CD4-positive, alpha-beta T cell treated with Interleukin-1 beta for 1 hour (primary cell): Measurements from ENCODE around the gene SLC22A8.
A peak's percentile ranks its signal among the peaks of the same experiment; 100 is the strongest.
"Not testable (repeated sequence)": the region's sequence is repeated elsewhere in the genome, so short reads cannot be mapped to it uniquely, and the experiment has no call there.

Experiments used
- DNase-seq, 2 donors: peaks; one replicate each; pipeline ENCODE4 v3.0.0-alpha.2; 2020 to 2022

The SLC22A8 gene, protein sequence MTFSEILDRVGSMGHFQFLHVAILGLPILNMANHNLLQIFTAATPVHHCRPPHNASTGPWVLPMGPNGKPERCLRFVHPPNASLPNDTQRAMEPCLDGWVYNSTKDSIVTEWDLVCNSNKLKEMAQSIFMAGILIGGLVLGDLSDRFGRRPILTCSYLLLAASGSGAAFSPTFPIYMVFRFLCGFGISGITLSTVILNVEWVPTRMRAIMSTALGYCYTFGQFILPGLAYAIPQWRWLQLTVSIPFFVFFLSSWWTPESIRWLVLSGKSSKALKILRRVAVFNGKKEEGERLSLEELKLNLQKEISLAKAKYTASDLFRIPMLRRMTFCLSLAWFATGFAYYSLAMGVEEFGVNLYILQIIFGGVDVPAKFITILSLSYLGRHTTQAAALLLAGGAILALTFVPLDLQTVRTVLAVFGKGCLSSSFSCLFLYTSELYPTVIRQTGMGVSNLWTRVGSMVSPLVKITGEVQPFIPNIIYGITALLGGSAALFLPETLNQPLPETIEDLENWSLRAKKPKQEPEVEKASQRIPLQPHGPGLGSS

DNA sequence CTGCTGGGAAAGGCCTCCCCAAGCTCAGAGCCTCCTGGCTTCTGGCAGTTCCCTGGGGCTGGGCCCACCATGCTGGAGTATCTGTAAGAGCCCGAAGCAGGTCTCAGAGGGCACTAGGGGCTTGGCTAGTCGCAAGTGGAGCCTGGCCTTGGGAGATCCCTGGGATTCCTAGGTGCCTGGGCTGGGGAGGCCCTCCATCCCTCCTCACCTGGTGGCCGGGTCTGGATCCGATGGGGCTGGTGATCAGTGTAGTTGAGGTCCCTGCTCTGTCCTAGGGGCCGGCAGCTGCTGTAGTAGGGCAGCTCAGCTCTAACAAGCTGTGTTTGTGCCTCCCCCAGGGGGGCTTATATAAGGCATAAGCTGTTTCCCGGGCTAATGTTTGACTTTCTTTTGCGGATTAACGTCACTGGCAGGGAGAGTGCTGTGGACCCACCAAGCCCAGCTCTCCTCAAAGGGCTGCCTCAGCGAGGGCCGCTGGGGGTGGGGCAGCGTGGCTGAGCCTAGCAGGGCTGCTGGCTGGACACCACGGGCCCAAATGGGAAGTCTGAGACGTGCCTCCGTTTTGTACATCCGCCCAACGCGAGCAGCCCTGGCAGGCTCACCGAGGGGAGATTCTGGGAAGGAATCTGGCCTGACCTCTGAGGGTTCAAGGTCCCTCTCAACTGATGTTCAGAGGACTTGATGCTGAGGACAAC lies at the start of gene SLC22A8:
SLC22A8 (minus strand) TSS at position 321 of the 695 bp plus-strand sequence. CDS start 883 bp downstream, outside the sequence.
- DNase-seq, result no peak

DNA sequence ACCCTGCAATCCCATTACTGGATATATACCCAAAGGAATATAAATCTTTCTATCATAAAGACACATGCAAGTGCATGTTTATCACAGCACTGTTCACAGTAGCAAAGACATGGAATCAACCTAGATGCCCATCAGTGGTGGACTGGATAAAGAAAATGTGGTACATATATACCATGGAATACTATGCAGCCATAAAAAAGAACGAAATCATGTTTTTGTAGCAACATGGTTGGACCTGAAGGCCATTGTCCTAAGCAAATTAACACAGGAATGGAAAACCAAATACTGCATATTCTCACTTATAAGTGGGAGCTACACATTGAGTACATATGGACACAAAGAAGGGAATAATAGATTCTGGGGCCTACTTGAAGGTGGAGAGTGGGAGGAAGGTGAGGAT lies 30.6 kb upstream of the SLC22A8 start:
- DNase-seq, result not testable (repeated sequence)

DNA sequence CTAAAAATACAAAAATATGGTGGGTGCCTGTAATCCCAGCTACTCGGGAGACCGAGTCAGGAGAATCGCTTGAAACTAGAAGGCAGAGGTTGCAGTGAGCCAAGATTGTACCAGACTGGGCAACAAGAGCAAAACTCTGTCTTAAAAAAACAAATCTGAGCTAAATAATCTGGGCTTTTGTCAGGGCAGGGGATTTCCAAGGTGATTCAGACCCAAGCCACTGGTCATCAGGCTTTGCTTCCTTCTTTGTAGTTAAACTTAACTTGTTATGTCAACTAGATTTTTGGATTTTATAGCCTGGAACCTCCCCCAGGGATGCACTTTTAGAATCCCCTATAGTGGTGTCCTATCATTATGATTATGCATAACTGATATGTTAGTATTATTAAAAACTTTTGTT lies 27.0 kb upstream of the SLC22A8 start:
- DNase-seq, result no peak

DNA sequence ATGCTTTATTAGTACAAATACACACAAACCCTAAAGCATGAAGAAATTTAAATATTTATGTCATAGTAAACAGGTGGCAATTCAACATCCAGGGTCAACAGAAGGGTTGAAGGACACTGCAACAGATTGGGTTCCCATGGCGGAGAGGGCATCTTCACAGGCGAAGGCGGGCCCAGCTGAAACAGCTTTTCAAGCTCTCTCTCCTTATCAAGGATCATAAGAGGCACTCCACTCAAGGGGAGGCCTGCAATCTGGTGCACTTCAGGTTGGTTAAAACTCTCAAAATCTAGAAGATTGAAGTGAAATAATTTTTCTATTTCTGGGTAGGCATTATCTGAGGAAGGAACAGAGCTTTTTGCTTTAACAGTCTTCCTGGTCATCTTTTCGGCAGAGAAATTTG lies 16.8 kb upstream of the SLC22A8 start:
- no peak for DNase-seq

DNA sequence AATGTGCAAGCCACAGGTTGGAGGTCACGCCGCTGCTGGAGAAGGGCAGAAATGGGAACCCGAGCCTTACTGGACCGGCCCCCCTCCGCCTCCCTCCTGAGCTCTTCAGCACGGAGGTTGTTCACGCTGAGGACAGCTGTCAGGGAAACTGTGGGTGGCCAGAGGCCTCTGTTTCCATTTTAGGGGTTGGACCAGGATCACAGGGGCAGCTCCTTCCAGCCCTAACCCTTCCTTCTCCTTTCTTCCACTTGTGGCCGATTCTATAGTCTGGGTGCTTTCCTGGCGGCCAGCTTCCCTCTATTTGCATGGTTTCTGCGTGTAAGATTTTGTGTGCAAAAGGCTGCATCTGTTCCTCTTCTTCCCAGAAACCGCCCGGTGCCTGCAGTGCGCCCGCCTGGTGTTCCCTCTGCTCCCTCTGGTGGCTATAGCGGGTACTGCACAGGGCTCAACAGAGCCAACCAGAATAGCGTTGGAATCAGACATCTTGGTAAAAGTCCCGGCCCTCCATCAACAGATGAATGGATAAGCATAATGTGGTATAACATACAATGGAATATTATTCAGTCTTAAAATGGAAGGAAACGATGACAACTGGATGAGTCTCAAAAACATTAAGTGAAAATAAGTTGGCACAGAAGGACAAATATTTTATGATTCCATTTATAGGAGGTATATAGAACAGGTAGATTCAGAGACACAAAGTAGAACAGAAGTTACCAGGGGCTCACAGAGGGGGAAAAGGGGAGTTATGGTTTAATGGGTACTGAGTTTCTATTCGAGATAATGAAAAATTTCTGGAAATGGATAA lies 8.4 kb upstream of the SLC22A8 start:
- DNase-seq, result peak; percentile 75 to 78

DNA sequence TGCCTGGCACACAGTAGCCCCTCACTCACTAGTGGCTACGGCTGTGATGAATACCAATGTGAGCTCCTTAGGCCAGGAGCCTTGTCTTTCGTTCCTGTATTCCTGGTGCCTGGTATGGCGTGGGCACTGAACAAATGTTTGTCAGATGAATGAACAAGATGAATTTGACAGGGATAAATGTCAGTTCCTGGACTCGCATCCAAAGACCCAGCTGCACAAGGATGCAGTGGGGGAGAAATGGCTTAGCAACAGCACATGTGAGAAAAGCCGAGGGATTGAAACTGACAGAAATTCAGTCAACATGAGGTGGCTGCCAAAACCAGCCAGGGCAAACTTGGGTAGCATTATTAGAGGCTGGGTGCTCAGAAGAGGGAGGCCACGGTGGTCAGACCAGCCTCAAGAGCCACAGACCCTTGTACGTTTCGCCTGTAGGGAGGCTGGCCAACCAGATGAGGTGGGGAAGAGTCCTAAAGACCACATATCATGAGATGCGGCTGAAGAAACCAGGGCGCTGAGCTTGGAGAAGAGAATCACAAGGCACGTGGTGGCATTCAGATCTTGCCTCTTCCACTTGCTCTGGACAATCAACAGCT lies 7.7 kb upstream of the SLC22A8 start:
- DNase-seq, result no peak

DNA sequence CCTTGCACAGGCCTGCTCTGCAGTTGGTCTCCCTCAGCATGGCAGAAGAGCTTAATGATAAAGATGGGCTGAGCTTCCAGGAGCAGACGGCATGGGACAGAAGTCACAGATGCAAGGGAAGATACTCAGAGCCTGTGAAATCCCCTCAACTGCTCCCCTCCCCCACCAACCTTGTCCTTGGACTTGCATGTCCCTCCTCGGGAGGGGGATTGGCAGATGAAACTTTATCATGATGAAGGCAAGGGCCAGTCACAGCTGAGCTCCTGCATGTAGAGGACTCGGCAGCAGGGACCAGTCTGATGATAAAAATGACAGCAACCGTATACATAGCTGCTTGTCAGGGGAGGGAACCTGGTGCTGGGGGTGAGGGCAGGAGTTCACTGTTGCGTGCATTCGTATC lies 6.8 kb upstream of the SLC22A8 start:
- no peak for DNase-seq

DNA sequence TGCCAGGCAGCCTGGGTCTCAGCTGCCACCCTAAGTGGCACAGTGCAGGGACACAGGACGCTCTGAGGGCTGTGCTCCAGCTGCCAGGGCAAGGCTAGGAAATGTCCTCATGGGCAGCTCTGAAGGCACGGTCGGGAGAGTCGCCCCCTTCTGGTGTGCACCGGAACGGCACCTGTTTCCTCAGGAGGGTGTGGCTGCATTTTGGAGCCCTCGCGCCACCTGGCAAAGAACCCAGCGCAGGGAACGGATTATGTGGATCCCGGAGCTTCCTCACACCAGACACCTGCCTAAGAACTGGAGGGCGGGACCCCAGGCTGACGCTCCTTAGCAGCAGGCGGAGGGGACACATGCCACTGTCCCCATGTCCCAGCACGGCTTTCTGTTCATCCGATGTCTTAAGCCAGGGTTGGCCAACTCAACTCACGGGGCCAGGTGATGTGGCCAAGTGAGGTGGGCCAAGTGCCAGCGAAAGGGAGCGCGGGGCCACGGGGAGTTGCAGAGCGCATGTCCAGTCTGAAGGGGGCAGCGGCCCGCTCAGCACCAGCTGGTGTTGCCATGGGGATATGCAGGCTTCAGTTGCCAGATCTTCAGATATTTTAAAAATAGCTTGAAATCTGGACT lies 5.1 kb upstream of the SLC22A8 start:
- no peak for DNase-seq

DNA sequence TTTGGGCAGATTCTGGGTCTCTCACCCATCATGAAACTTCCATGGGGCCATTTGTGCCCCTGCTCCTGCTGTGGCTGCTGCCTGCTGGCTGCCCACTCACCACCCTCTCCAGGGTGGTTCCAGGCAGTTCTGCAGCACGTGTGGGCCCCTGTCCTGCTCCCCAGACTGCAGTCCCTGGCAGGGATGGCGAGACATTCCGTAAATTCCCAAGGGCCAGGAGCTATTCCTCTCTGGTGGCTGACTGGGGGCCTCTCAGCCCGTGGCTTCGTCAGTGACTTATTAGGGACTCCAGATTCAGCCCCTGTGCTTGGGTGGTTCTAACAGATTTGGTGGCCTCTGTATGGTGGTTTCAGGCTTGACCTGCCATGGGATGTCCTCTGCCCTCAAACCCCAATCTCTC lies 3.9 kb upstream of the SLC22A8 start:
- DNase-seq, result no peak

DNA sequence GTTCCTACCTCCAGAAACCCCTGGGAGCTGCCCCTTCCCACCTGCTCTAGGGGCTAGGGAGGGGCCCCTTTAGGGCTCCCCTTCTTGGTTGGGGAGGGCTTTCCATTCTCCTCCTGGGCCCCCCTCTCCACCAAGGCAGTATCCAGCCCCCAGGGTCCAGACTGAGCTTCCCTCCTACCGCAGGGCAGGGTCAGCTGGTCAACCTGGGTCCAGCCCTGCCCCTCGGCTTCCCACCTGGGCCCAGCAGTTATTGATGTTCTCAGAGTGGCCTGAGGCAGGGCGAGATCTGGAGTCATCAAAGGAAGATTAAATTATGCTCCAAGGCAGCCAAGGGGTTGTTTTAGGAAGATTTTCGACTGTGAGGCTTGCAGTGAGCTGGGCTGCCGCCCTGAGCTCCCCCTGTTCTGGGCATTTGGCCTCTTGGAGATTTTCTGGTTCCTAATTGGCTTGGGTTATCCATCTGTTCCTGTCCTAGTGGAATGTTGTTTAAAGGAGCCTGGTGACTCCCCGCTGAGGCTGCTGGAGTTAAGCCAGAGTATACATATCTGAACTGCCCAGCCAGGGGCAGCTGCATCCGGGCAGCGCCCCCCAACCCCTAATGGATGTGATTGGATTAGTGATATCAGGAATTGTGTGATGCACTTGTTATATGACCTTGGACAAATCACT lies 1.8 kb upstream of the SLC22A8 start:
- DNase-seq, result no peak

DNA sequence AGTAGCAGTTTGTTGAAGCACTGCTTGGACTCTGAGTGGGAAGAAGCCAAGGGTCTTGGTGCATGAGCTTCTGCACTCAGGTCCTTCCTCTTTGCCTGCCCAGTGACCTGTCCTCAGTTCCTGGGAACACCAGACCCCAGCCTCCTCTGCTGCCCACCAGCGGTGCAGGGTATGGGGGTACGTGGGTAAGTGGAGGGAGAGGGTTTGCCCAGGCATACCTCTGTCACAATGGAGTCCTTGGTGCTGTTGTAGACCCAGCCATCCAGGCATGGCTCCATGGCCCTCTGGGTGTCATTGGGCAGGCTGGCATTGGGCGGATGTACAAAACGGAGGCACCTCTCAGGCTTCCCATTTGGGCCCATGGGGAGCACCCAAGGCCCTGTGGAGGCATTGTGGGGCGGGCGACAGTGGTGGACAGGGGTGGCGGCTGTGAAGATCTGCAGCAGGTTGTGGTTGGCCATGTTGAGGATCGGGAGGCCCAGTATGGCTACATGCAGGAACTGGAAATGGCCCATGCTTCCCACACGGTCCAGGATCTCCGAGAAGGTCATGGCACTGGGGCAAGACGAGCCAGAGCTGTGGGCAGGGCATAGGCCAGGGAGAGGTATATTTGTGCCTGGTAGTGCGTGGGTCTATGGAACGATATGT lies 1.1 kb downstream of the SLC22A8 start:
- no peak for DNase-seq

DNA sequence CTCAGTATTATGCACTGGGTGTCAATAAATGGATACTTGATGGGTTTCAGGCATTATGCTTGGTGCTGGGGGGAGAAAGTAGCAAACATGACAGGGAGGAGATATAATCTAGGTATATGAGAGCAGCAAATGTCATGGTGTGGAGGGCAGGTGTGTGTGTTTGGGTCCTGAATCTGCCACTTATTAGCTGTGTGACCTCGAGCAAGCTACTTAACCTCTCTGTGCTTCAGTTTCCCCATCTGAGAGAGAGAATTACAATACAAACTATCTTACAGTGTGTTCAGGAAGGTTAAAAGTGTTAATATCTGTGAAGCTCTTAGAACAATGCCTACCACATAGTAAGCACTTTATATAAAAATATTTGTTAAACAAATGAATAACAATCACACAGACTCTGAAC lies 2.8 kb downstream of the SLC22A8 start:
- DNase-seq, result no peak

DNA sequence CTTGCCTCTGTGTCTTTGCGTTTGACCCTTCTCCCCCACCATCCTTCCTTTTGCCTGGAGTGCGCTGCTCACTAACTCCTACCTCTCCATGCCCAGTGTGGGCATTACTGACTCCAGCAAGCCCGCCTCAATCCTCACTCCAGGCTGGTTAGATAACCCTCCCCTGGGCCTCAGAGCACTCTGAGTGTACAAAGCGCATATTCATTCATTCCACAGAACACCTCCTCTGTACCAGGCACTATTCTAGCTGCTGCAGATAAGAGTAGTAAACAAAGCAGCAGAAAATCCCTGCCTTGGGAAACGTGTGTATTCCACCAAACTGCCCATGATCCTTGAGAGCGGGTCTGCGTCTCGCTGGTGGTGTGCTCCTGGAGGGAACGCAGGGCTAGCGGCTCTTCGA lies 3.2 kb downstream of the SLC22A8 start:
- DNase-seq, result no peak

DNA sequence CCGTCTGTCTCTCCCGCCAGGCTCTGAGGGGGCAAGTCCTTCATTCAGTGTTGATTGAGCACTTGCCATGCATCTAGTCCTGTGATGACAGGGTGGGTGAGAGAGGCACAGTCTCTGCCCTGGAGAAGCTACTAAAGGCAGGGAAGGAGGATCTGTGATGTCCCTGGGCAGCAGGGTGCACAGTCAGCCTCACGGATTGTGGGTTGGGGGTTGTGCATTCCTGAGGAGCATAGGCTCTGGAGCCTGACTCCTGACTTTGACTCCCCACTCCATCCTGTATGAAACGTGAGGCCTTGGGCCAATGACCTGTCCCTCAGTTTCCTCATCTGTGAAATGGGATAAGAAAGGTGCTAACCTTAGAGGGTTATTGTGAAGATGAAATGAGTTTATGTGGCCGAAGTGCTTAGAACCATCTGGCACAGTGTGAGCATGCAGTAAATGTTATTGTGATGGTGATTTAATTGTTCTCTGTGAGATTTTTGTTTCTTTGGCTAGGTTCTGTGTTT lies 4.7 kb downstream of the SLC22A8 start:
- no peak for DNase-seq

DNA sequence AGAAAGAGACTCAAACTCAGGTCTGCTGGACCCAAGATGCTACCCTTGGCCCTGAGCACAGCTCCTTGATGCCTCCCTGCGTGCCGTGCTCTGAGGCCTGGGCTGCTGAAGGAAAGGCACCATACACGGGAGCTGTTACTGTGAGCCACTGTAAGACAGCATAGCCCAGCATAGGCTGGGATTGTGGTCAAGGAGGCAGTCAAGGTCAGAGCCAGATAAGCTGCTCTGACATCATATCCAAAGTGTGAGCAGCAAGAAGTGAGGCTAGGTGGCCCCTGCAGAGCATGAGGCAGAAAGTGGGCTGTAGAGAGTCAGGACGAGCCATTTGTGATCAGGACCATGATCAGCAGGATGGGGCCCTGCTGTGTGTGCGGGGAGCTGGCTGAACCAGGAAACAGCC lies 7.7 kb downstream of the SLC22A8 start:
- no peak for DNase-seq

DNA sequence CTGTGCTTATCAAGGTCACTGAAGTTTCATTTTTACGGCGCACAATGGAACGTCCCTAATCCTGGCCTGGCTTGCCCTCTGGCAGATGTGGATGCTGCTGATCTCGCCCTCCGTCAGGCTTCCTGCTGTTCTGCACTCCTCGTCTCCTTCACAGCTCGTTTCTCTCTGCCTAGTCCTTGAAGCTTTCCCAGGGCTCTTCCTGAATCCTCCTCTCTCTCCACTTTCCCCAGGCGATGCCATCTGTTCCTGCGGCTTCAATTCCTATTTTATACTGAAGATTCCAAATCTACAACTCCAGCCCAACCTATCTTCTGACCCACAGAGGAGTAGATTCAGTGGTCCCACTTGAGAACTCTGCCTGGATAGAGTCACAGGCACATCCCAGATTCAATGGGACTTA lies 14.2 kb downstream of the SLC22A8 start:
- DNase-seq, result no peak

DNA sequence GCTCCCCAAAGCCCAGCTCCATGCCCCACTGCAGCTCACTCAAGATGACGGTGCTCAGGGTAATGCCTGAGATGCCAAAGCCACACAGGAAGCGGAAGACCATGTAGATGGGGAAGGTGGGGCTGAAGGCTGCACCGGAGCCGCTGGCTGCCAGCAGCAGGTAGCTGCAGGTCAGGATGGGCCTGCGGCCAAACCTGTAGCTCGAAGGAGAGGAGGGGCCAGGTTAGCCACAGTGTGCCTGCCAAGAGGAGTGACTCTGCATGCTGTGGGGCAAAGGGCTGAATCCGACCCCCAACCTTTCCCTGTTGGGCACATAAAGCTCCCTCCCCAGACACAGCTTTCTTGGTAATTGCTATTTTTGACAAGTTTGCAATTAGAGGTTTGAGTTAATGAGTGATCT lies 16.0 kb downstream of the SLC22A8 start:
- no peak for DNase-seq

DNA sequence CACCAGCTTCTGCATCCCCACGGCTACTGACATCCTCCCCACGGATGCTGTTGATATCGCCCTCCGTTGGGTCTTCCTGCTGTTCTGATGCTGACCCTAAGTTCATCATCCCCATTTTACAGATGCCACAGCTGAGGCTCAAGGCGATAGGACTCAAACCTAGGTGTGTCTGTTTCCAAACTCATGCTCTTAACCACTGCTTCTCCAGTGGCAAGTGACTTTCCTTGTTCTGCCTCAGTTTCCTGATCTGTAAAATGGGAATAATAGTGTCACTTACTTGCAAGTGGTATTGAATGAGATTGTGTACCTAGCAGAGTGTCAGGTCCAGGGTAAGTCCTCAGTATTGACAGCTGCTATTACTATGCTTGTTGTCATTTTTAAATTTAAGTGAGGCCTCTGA lies 16.5 kb downstream of the SLC22A8 start:
- DNase-seq, result no peak

DNA sequence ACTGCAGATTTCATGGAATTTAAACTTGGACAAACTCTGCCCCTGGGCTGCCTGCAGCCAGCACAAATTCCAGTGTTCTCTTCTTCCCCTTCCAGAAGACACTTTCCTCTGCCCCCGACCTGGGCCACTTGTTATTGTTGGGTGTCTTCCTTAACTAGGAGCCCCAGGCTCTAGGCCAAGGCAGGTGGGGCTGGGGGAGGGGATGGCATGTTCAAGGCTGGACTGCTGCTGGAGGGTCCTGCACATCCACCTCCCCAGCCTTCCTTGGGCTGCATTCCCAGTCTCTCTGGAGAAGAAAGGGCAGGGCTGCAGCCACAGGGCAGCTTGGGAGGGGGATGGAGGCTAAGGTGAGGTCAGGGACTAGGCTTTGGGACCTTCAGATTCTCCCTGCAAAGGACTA lies 19.4 kb downstream of the SLC22A8 start:
- DNase-seq, result no peak

DNA sequence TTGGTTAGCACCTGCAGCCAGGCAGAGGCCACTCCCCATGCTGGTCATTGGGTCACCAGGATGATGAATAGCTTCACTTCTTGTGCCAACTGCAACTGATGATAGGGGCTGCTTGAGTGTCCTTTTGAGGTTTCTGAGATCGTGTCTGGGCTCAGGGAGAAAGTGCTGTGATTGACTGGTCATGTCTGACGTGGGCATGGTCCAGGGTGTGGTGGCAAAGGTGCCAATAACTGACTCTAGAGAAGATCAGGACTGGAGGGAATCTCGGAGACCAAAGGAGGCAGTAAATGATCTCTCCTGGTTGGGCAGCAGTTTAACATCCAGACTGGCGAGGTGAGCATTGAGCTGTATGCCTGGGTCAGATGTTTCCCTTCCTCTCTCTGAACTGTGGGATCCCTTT lies 20.9 kb downstream of the SLC22A8 start:
- DNase-seq, result no peak

DNA sequence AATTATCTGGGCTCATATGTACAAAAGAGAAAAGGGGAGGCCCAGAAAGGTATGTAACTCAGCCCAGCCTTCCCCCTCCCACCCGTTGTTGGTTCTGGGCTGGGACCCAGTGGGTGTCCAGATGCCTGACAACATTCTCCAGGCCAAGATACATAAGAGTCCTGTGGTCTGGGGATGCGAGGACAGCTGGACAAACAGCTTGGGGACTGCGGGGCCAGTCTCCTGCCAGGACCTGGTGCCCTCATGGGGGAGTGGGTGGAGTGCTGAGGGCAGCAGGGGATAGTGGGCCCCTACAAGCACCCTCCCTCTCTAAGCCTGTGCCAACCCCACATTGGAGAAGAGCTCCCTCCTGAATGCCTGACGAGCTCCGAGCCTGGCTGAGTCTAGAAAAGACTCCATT lies 27.4 kb downstream of the SLC22A8 start:
- DNase-seq, result no peak
